H54 (cell line): ENCODE data around the gene RHBG.
"Not testable (repeated sequence)": the region's sequence is repeated elsewhere in the genome, so short reads cannot be mapped to it uniquely, and the experiment has no call there.

Experiments used
- DNase-seq: peaks from one replicate; pipeline ENCODE4 v3.0.0; 2011; ENCODE audit warnings: low spot score, mixed read lengths; ENCODE audit not compliant: insufficient read length
- FAIRE-seq: peaks from 3 replicates; lab custom pipeline; 2011; peaks lifted over from hg19 to GRCh38; lab: Jason Lieb, UNC
- POLR2A ChIP-seq: IDR thresholded peaks from 2 replicates; pipeline ENCODE4 v1.6.1; 2011; ENCODE audit warnings: low read depth, mild to moderate bottlenecking, low read length

Gene RHBG

DNA sequence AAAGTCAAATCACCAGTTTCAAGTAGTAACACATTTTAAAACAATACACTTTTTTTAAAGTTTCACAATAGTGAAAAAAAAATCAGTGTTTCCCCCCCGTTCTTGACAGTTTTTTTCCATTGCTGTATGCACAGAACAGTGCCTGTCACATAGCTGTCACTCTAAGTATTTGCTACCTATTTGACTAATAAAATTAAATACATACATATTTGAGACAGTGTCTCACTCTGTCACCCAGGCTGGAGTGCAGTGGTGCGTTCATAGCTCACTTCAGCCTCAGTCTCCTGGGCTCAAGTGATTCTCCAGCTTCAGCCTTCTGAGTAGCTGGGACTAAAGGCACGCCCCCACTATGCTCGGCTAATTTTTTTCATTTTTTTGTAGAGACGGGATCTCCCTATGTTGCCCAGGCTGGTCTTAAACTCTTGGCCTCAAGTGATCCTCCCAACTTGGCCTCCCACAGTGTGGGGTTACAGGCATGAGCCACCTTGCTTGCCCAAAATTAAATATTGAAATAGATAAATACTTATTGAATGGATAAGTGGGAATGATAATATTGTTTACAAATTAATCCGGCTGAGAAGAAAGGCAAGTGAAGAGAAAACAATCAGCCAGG lies 12.6 kb upstream of the RHBG start:
- no peak for FAIRE-seq

DNA sequence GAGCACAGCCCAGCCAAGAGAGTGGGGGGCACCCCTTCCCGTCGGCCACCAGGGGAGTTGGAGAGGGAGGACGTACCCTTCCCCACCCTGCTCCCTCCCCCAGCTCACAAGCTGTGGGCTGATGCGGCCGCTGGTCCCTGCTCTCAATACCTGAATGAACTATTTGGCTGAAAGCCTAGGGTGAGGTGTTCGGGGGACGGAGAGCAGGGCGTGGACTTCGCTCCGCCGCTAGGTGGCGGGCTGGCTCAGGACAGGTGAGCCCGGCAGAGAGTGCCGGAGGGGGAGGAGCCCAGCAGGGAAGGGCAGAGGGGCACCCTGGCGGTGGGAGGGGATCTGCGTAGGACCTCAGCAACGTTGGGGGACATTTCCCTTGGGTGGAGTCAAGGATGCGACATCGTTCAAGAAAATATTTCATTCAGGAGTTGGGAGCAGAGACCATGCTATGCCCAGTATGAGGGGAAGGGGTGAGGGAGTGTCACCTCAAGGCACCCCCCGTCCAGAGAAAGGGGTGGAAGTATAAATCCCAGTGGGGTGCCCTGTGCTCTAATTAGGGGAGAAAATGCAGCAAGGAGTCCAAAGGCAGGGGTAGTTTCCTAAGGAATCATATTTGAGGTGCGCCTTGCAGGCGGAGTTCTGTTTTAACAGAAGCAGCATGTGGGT lies 12.0 kb upstream of the RHBG start:
- no peak for FAIRE-seq
- TF ChIP-seq POLR2A = no peak
- peak; percentile 50 for DNase-seq

More for the DNA sequence above, 12.6 kb upstream of the RHBG start:
- TF ChIP-seq POLR2A = no peak
- DNase-seq = no peak

DNA sequence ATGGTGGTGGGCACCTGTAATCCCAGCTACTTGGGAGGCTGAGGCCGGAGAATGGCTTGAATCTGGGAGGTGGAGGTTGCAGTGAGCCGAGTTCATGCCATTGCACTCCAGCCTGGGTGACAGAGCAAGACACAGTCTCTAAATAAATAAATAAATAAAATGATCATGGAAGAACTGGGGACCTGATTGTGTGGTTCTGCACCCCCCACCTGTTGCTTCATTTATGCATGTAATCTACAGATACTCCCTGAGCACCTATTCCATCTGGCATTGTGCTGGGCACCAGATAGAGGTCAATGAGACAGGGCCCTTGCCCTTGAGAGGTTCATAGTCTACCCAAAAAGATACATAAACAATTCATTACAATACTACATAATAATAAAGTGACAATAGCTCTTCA lies 11.0 kb upstream of the RHBG start:
- DNase-seq (no peak), FAIRE-seq (no peak)
- TF ChIP-seq POLR2A = no peak

- DNase-seq = no peak
- TF ChIP-seq POLR2A = no peak
- no peak for FAIRE-seq
These were observed 10.4 kb upstream of the RHBG start for GRCh38 chr1:156358641-156359040.

DNA sequence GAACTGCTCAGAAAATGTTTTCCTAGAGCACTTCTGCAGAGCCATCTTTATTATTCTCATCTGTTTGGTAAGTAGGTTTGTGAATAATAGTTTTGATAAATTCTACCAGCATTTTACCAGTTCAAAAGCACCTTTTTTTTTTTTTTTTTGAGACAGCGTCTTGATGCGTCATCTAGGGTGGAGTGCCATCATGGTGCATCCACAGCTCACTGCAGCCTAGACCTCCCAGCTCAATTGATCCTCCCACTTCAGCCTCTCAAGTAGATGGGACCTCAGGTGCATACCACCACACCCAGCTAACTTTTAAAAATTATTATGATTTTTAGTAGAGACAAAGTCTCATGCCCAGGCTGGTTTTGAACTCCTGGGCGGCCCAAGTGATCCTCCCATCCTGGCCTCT lies 9.8 kb upstream of the RHBG start:
- no peak for TF ChIP-seq POLR2A
- DNase-seq (no peak), FAIRE-seq (no peak)

GRCh38 chr1:156359973-156360372 lies 9.0 kb upstream of the RHBG start:
- no peak for TF ChIP-seq POLR2A
- no peak for DNase-seq
- FAIRE-seq = no peak

DNA sequence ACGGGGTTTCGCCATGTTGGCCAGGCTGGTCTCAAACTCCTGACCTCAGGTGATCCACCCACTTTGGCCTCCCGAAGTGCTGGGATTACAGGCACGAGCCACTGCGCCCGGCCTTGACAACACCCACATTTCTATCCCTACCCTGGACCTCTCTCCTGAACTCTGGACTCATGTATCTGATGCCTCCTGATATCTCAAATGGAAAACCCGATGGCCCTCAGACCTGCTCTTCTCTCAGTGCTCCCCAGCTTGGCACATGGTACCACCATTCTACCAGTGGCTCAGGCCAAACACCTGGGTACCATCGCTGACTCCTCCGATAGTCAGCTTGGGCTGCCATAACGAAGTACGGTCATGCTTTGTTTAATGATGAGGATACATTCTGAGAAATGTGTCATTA lies 8.5 kb upstream of the RHBG start:
- no peak for TF ChIP-seq POLR2A
- no peak for FAIRE-seq
- no peak for DNase-seq

- no peak for FAIRE-seq
- DNase-seq = no peak
These were observed 3.3 kb upstream of the RHBG start for GRCh38 chr1:156365754-156366153.

DNA sequence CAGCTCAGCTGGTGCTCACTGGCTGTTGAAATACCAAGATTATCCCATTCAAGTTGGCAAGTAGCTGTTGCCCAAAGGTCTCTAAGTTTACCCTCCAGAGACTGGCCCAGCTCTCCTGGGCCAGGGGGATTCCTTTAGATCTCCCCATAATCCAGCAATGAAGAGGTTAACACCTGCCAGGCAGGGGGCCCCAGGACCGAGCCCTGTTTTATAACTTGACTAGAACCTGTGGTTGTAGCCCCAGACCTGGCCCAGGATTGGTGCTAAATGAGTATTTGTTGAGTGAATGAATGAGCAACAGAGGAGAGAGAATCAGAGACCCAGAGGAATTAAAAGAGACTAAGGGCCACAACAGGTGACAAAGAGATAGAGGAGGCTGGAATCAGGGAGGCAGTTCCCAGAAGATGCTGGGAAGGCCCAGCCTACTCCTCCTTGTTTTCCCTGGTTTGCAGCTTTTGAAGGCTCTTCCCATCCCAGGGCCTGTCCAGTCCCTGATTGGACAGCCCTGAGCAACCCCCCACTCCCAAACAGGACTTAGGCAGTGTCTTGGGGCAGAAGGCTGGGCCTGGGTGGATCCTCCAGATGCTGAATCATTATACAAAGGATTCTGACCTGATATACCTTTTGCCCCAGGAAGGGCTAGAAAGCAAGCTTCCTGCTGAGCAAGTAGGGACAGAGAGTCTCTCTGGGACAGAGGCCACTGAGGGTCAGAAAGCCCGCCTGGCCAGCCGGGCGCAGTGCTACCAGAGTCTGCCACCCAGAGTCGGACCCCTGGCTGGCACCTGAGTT lies 2.4 kb upstream of the RHBG start:
- no peak for DNase-seq
- TF ChIP-seq POLR2A = no peak
- no peak for FAIRE-seq

More at GRCh38 chr1:156365754-156366153, 3.3 kb upstream of the RHBG start:
- no peak for TF ChIP-seq POLR2A

GRCh38 chr1:156367383-156368156 lies 1.4 kb upstream of the RHBG start:
- no peak for TF ChIP-seq POLR2A
- no peak for DNase-seq
- FAIRE-seq = no peak

DNA sequence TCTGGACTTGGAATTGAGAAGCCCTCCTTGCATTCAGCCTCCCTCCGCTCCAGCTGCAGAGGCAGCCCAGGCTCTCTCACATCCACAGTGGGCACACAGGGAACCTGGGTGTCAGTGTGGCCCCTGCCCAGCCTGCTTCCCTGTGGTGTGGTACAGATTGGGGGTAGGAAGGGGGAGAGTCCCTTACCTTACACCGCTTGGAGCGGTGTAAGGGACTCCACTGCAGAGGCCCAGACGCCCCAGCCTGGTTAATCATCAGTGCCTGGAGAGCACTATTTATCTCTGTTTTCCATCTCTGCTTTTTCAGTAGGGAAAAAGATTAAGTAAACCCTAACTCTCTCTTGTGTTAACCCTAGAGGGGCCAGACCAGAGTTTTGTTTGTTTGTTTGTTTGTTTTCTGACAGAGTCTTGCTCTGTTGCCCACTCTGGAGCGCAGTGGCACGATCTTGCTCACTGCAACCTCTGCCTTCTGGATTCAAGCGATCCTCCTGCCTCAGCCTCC lies 803 bp upstream of the RHBG start:
- FAIRE-seq (no peak), DNase-seq (no peak)
- 0 out of 2 replicates have a peak, but pooled peaks have one; percentile 9 for TF ChIP-seq POLR2A

DNA sequence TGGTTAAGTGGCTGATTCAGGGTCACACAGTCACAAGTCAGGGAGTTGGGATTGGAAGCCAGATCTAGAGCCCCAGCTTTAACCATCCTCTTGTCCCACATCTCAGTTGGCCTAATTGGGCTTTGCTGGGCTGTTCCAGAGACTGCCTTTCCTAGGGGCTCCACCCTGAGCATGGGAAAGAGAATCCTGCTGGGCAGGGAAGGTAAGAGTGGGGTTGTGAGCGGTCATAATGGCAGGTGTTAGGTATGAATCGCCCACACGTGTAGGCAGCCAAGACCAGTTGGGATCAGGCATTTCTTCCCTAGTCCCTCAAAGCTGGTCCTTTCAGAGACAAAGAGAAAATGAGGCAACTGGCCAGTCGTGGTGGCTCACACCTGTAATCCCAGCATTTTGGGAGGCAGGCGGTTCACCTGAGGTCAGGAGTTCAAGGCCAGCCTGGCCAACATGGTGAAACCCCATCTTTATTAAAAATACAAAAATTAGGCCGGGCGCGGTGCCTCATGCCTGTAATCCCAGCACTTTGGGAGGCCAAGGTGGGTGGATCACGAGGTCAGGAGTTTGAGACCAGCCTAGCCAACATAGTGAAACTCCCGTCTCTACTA lies 775 bp downstream of the RHBG start:
- DNase-seq, FAIRE-seq: not testable (repeated sequence)
